IPS DF 19.7 (cell line): ENCODE measurements around the gene ABR.

Experiments
- DNase-seq: peaks from one replicate; pipeline ENCODE4 v3.0.0-alpha.2; 2013; ENCODE audit warnings: low read depth, low spot score

Gene ABR

GRCh38 chr17:1179818-1180742, at the start of gene ABR:
Gene ABR (minus strand): TSS chr17:1179981. CDS start chr17:1179727, 254 bp downstream.
- no peak for DNase-seq

GRCh38 chr17:1229349-1229899, 49.6 kb upstream of the ABR start:
- no peak for DNase-seq

GRCh38 chr17:1228781-1229348, 49.1 kb upstream of the ABR start:
- no peak for DNase-seq

GRCh38 chr17:1227917-1228780, 48.4 kb upstream of the ABR start:
- DNase-seq, result no peak

GRCh38 chr17:1227365-1227764, 47.6 kb upstream of the ABR start:
- DNase-seq, result no peak

GRCh38 chr17:1226308-1226707, 46.5 kb upstream of the ABR start:
- DNase-seq, result no peak

GRCh38 chr17:1224330-1224729, 44.5 kb upstream of the ABR start:
- no peak for DNase-seq

GRCh38 chr17:1223662-1224061, 43.9 kb upstream of the ABR start:
- DNase-seq, result no peak

- DNase-seq, result no peak
Observed at GRCh38 chr17:1222321-1222720, 42.5 kb upstream of the ABR start.

GRCh38 chr17:1221209-1221608, 41.4 kb upstream of the ABR start:
- DNase-seq, result no peak

- DNase-seq, result no peak
Observed at GRCh38 chr17:1220346-1220745, 40.6 kb upstream of the ABR start.

- no peak for DNase-seq
Observed at GRCh38 chr17:1217089-1217385, 37.3 kb upstream of the ABR start.

GRCh38 chr17:1216217-1217088, 36.7 kb upstream of the ABR start:
- no peak for DNase-seq

- DNase-seq, result no peak
Observed at GRCh38 chr17:1212946-1213345, 33.2 kb upstream of the ABR start.

GRCh38 chr17:1211287-1211686, 31.5 kb upstream of the ABR start:
- DNase-seq, result no peak

- DNase-seq, result no peak
Observed at GRCh38 chr17:1208966-1209365, 29.2 kb upstream of the ABR start.

- DNase-seq, result no peak
Observed at GRCh38 chr17:1206026-1206777, 26.4 kb upstream of the ABR start.

- no peak for DNase-seq
Observed at GRCh38 chr17:1203967-1204291, 24.1 kb upstream of the ABR start.

- DNase-seq, result no peak
Observed at GRCh38 chr17:1203111-1203966, 23.6 kb upstream of the ABR start.

GRCh38 chr17:1202291-1202690, 22.5 kb upstream of the ABR start:
- DNase-seq, result no peak
